Astrocyte of the cerebellum (primary cell): ENCODE results near the gene NPBWR2.

Experiments
- DNase-seq: peaks from one replicate; pipeline ENCODE4 v3.0.0-alpha.2; 2011; ENCODE audit warnings: low read depth
- H3K4me3 ChIP-seq: 2 replicates; pipeline ENCODE4 v1.5.1; 2011; ENCODE audit warnings: mild to moderate bottlenecking, low read depth, low read length, moderate library complexity
- in situ Hi-C: cut with HindIII; loops from 2 replicates; pipeline ENCODE4 v1.10.0; 2017; ENCODE audit warnings: low sequenced_read_pairs
- TF ChIP-seq, protein P1 (sequence below): IDR thresholded peaks from 2 replicates; pipeline ENCODE4 v1.5.1; 2012; ENCODE audit warnings: low read length, low read depth, moderate library complexity, mild to moderate bottlenecking; ENCODE audit errors: missing control alignments

The NPBWR2 gene

DNA sequence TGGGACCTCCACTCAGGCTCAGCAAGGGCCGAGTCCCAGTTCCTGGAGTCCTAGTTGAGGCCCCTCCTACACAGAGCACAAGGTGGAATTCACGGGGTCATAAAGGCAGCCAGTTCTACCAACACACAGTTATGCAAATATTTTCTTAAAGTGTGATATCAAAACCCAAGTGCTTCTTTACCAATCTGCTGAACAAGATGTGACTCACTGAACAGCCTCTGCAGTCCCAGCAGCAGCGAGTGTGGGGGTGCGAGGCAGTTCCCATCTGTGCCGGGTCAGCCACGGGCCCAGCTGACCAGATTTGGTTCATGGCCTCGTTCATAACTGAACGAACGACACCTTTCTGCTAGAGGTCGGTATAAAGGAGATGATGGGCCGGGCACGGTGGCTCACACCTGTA, 48.8 kb downstream of the NPBWR2 start:
- no peak for DNase-seq
- TF ChIP-seq, protein P1, sequence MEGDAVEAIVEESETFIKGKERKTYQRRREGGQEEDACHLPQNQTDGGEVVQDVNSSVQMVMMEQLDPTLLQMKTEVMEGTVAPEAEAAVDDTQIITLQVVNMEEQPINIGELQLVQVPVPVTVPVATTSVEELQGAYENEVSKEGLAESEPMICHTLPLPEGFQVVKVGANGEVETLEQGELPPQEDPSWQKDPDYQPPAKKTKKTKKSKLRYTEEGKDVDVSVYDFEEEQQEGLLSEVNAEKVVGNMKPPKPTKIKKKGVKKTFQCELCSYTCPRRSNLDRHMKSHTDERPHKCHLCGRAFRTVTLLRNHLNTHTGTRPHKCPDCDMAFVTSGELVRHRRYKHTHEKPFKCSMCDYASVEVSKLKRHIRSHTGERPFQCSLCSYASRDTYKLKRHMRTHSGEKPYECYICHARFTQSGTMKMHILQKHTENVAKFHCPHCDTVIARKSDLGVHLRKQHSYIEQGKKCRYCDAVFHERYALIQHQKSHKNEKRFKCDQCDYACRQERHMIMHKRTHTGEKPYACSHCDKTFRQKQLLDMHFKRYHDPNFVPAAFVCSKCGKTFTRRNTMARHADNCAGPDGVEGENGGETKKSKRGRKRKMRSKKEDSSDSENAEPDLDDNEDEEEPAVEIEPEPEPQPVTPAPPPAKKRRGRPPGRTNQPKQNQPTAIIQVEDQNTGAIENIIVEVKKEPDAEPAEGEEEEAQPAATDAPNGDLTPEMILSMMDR, result no peak
- in situ Hi-C loops, result no loop called here
- H3K4me3 ChIP-seq, result no peak overlapping the region

DNA sequence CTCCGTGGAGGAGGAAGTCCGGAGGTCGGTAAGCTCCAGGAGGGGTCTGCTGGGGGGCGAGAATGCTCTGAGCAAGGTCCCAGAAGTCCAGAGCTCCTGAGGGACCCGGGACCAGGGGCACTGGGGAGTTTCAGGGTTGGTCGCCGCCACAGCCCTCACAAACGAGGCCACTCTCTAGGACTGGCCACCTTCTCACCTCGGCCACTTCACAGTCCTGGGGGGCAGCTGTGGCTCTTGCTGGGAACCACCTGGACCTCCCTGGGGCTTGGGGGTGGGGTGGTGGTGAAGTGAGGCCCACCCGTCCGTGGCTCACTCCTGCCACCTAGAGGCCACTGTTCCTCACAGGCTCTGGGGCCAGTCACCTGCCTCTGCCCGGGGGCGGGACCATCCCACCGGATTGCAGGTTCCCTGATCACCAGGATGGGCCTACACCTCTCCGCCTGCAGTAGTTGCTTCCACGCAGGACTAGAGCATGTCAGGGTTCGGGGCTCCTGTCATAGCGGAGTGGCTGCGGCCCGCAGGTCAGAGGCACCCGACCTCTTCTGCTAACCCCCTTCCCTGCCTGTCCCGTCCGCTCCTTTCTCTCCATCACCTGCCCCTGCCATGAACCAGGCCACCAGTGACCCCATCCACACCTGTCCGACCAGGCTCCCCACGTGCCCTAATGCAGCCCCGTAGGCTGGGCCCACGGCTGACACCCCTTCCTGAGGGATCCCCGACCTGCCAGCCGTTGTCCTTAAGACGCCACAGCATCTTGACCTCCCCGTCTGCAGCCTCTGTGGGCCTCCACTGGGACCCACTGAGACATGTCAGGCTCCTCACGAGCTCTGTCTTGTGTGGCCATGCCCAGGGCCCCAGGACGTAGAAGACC, 49.5 kb downstream of the NPBWR2 start:
- no peak for DNase-seq
- TF ChIP-seq, protein P1, result peak; percentile 90
- no peak overlapping the region for H3K4me3 ChIP-seq
- in situ Hi-C loops, result no loop called here

DNA sequence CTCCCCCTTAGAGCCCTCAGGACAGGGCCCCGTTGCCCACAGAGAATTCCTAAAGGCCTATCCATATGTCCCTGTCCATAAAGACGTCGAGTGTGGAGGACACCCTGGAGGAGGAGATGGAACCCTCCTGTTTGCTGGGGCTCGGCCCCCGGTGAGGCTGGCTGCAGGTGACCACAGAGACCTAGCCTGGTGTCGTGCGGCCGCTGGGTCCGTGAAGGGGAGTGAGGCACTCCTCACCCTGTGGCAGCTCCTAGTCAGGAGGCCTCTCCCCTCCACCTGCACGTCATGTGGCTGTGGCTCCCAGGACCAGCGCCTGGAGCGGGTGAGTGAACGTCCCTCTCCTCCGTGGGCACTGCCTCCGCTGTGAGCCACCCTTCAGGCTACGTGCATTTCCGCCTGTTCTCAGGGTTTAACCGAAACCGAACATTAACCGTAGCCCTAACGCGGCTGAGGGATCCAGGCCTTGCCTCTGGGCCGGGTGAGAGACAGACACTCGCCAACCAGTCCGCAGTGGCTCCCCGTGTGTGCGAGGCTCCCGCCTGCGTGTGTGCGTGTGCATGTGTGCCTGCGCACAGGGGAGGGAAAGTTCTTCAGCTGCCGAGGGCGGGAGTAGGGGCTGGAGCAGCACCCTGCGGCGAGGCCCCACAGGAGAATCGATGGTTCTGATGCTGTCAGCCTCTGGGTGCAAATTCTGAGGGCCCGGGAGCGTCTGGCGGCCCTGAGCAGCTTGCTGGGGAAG, 50.3 kb downstream of the NPBWR2 start:
- no peak for DNase-seq
- in situ Hi-C loops, result no loop called here
- TF ChIP-seq, protein P1, result no peak
- no peak overlapping the region for H3K4me3 ChIP-seq

DNA sequence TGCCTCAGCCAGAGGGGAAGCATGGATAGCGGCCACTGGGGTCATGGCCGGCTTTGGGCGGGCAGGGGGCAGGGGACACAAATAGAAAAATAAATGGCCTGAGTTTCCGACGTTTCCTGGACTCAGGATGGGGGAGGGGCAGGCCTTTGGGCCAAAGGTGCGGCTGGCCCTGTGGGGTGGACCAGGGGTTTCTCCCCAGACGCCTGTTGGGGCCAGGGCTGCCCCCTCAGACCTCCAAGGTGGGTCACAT, 50.8 kb downstream of the NPBWR2 start:
- DNase-seq, result no peak
- no peak overlapping the region for H3K4me3 ChIP-seq
- TF ChIP-seq, protein P1, result no peak
- in situ Hi-C loops, result no loop called here

DNA sequence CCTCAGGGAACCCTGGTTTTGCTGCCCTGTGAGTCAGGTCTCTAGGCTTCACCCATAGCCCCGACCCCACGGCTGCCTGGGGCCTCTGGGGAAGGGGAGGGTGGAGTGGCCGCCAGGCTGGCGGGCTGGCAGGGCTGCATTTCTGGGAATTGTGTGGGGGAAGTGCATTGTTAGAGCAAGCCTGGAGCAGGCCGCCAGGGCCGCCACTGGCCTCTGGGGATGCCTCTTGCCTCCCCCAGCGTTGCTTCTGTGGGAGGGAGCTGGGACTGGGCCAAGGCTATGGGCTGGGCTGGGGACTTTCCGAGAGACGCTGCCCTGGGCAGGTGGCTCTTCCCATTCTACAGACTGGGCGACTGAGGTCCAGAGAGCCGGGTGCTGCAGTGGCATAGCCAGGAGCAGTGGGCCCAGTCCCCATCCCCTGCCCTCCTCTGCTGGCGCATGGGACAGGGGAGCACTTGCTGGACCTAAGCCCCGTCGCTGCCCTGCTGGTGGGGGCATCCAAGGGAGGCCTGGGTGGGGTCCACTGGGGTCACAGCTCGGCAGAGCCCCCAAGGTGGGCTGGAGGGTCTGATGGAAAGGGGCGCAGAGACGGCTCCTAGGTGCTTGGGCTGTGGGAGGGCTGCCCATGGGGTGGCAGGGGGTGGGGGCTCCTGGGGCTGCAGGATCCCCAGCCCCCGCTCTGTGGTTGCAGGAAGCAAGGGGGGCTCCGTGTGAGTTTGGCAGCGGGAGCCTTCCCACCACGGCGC, 51.3 kb downstream of the NPBWR2 start:
- H3K4me3 ChIP-seq, result no peak overlapping the region
- DNase-seq, result no peak
- TF ChIP-seq, protein P1, result no peak
- in situ Hi-C loops, result no loop called here

DNA sequence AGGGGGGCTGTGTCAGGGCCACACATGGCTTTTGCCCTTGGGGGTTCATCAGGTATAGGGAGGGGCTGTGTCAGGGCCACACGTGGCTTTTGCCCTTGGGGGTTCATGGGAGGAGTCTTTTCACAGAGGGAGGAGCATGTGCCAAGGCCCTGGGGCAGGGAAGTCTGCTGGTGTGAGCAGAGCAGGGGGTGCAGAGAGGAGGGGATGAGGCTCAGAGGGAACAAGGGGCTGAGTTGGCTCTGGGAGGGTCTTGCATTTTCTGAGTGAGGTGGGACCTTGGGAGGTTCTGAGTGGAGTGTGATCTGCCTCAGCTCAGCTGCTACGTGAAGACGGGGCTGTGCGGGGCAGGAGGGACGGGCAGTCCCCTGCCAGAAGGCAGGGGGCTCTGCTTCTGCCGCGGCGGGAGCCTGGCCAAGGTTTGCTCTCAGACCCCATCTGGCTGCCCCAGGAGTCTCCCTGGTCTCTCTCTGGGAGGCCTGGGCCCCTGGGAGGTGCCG, 51.9 kb downstream of the NPBWR2 start:
- in situ Hi-C loops, result no loop called here
- H3K4me3 ChIP-seq, result no peak overlapping the region
- no peak for DNase-seq
- TF ChIP-seq, protein P1, result no peak
